GM12878 (cell line): ENCODE measurements around the gene ZMIZ2. TPM values are rescaled to one million over a fixed set of nuclear protein-coding genes. Genes with fewer than 3 reads are reported as not detected.

Experiments
- ATAC-seq: fragments of 200-7000 bp; cut with Tn5 transposase; 3 replicates; pipeline ENCODE4 v1.9.1; 2020; ENCODE audit warnings: mild to moderate bottlenecking, moderate library complexity
- BruUV-seq: library from RNA; stranded (reverse); fragments of 400-500 nt; replicated peaks from 2 replicates; lab custom pipeline; 2021; lab: Mats Ljungman, UMichigan
- CTCF ChIA-PET: fragments of 300-600 bp; sonication (Branson Sonifier 250); formaldehyde crosslinking; extraction: SDS; loops from one replicate; lab custom pipeline; 2021; ENCODE audit warnings: inconsistent platforms; lab: Yijun Ruan, JAX
- POLR2A ChIA-PET: fragments of 350-600 bp; formaldehyde crosslinking; extraction: SDS; loops from one replicate; lab custom pipeline; 2021; ENCODE audit warnings: inconsistent platforms; lab: Charles Lee
- RAD21 ChIA-PET: fragments of 300-600 bp; sonication (Branson Sonifier 250); formaldehyde crosslinking; loops from one replicate; lab custom pipeline; 2023; ENCODE audit warnings: antibody characterized with exemption; ENCODE audit not compliant: unreplicated experiment; lab: Charles Lee
- SMC1A ChIA-PET: fragments of 300-600 bp; sonication (Branson Sonifier 250); formaldehyde crosslinking; loops from one replicate; lab custom pipeline; 2023; ENCODE audit not compliant: unreplicated experiment, uncharacterized antibody; lab: Charles Lee
- DNase-seq: peaks from one replicate; pipeline ENCODE4 v3.0.0-alpha.2; 2011; ENCODE audit warnings: low read depth, low spot score
- FAIRE-seq: peaks from 3 replicates; lab custom pipeline; 2011; peaks lifted over from hg19 to GRCh38; lab: Jason Lieb, UNC
- H2AFZ ChIP-seq: 2 replicates; pipeline ENCODE4 v1.6.0; 2011; ENCODE audit warnings: low read depth, low read length, control low read depth; ENCODE audit not compliant: control insufficient read depth
- H3K27ac ChIP-seq: 2 replicates; pipeline ENCODE4 v1.5.1; 2011; ENCODE audit warnings: control low read depth; ENCODE audit not compliant: control insufficient read depth, insufficient read depth
- H3K27me3 ChIP-seq, 2 experiments: replicated peaks in 1 of 2; 2 replicates each; pipeline versions ENCODE4 v1.6.0 to v1.6.1; 2011; ENCODE audit warnings: low read length in 1 of 2; ENCODE audit not compliant: control insufficient read depth in 2 of 2, insufficient read depth in 2 of 2
- H3K36me3 ChIP-seq, 2 experiments: 2 replicates each; pipeline ENCODE4 v1.5.1; 2011; ENCODE audit warnings: low read length in 1 of 2; ENCODE audit not compliant: control insufficient read depth in 2 of 2, insufficient read depth in 2 of 2
- H3K4me1 ChIP-seq: 2 replicates; pipeline ENCODE4 v1.6.1; 2011; ENCODE audit warnings: mild to moderate bottlenecking, low read length, moderate library complexity, mixed read lengths; ENCODE audit not compliant: control insufficient read depth, insufficient read depth
- H3K4me2 ChIP-seq: 2 replicates; pipeline ENCODE4 v1.6.0; 2011; ENCODE audit warnings: control low read depth; ENCODE audit not compliant: control insufficient read depth, insufficient read depth
- H3K4me3 ChIP-seq: fragments of 200-600 bp; sonication (generic); 2 replicates; pipeline ENCODE4 v1.5.1; 2016
- H3K79me2 ChIP-seq: 2 replicates; pipeline ENCODE4 v1.6.0; 2011; ENCODE audit warnings: low read length; ENCODE audit not compliant: control insufficient read depth, insufficient read depth
- H3K9ac ChIP-seq: 2 replicates; pipeline ENCODE4 v1.8.0; 2011; ENCODE audit warnings: low read length, control low read depth, mixed read lengths; ENCODE audit not compliant: control insufficient read depth, insufficient read depth
- H3K9me3 ChIP-seq: replicated peaks from 3 replicates; pipeline ENCODE4 v1.5.1; 2011; ENCODE audit warnings: mild to moderate bottlenecking, low read length; ENCODE audit not compliant: control insufficient read depth, insufficient read depth
- H4K20me1 ChIP-seq: 2 replicates; pipeline ENCODE4 v1.6.0; 2011; ENCODE audit not compliant: control insufficient read depth, insufficient read depth
- ATF7 ChIP-seq: fragments of 450-650 bp; IDR thresholded peaks from 2 replicates; pipeline ENCODE4 v1.6.1; 2016; ENCODE audit warnings: low read depth, mild to moderate bottlenecking
- BMI1 ChIP-seq: fragments of 450-650 bp; IDR thresholded peaks from 2 replicates; pipeline ENCODE4 v1.6.1; 2016; ENCODE audit warnings: mild to moderate bottlenecking, moderate library complexity, borderline replicate concordance
- CBFB ChIP-seq: IDR thresholded peaks from 2 replicates; pipeline ENCODE4 v1.6.1; 2016; ENCODE audit warnings: antibody characterized with exemption, low read depth
- FOXM1 ChIP-seq: IDR thresholded peaks from 2 replicates; pipeline ENCODE4 v1.6.1; 2012; ENCODE audit warnings: low read depth, mild to moderate bottlenecking, inconsistent platforms, low read length, moderate library complexity
- GATAD2B ChIP-seq: fragments of 450-650 bp; conservative IDR thresholded peaks from 2 replicates; pipeline ENCODE4 v1.6.1; 2017; ENCODE audit warnings: low read depth, mild to moderate bottlenecking, moderate library complexity
- HCFC1 ChIP-seq: fragments of 150-350 bp; IDR thresholded peaks from 2 replicates; pipeline ENCODE4 v1.6.1; 2014; ENCODE audit warnings: low read length
- LARP7 ChIP-seq: fragments of 450-650 bp; IDR thresholded peaks from 2 replicates; pipeline ENCODE4 v1.6.1; 2017; ENCODE audit warnings: mild to moderate bottlenecking
- MTA3 ChIP-seq: IDR thresholded peaks from 2 replicates; pipeline ENCODE4 v1.6.1; 2012; ENCODE audit warnings: low read length, inconsistent platforms, borderline replicate concordance
- NRF1 ChIP-seq: conservative IDR thresholded peaks from 2 replicates; pipeline ENCODE4 v1.6.1; 2011; ENCODE audit warnings: mild to moderate bottlenecking, low read depth, low read length, improper control_type of control experiment
- POLR2AphosphoS5 ChIP-seq: IDR thresholded peaks from 2 replicates; pipeline ENCODE4 v1.6.1; 2011; ENCODE audit warnings: mild to moderate bottlenecking, low read length, inconsistent platforms
- SIN3A ChIP-seq: IDR thresholded peaks from 2 replicates; pipeline ENCODE4 v1.6.1; 2012; ENCODE audit warnings: low read depth, low read length, improper control_type of control experiment
- SIX5 ChIP-seq: IDR thresholded peaks from 2 replicates; pipeline ENCODE4 v1.6.1; 2011; ENCODE audit warnings: mild to moderate bottlenecking, low read depth, low read length, moderate library complexity; ENCODE audit not compliant: severe bottlenecking
- SMAD5 ChIP-seq: IDR thresholded peaks from 2 replicates; pipeline ENCODE4 v1.6.1; 2016; ENCODE audit warnings: antibody characterized with exemption, low read depth
- SRF ChIP-seq, 2 experiments: IDR thresholded peaks; 2 replicates each; pipeline ENCODE4 v1.6.1; 2011; ENCODE audit warnings: low read depth in 2 of 2, low read length in 2 of 2, mild to moderate bottlenecking in 1 of 2, moderate library complexity in 1 of 2
- TCF12 ChIP-seq: IDR thresholded peaks from 2 replicates; pipeline ENCODE4 v1.6.1; 2011; ENCODE audit warnings: low read depth, mild to moderate bottlenecking, low read length
- ZNF622 ChIP-seq: fragments of 450-650 bp; IDR thresholded peaks from 2 replicates; pipeline ENCODE4 v1.6.1; 2017; ENCODE audit warnings: mild to moderate bottlenecking, inconsistent platforms
- WGBS: methylation state at CpG from one replicate; pipeline ENCODE4 v1.1.6; 2016; ENCODE audit warnings: low lambda C conversion rate; ENCODE audit not compliant: insufficient replicate concordance, insufficient coverage; ENCODE audit errors: missing lambda C conversion rate; 5-methylcytosine and 5-hydroxymethylcytosine counted together
- in situ Hi-C: fragments of 300-500 bp; cut with MboI; formaldehyde crosslinking; loops from 9 replicates; pipeline ENCODE4 v1.14.3; 2018; ENCODE audit warnings: mixed read lengths
- intact Hi-C: fragments of 100-400 bp; cut with micrococcal nuclease; formaldehyde crosslinking; loops from one replicate; pipeline ENCODE4 v1.14.2; 2022; ENCODE audit not compliant: unreplicated experiment
- polyA plus RNA-seq, 11 experiments: library from polyadenylated mRNA; depleted of rRNA in 4 of 11; unstranded in 6 of 11; stranded (reverse) in 5 of 11; fragments of >200 nt; fragmentation: Nextera tagmentation in 4 of 11; fragmentation: Illumina TruSeq in 1 of 11; extraction: Ambion mirVana in 4 of 11; extraction: Trizol in 1 of 11; gene quantifications; 1 replicate in 1 of 11; 2 replicates in 10 of 11; pipeline versions ENCODE4 v1.2.1 to v1.2.3, GENCODE V29; 2011 to 2016; ENCODE audit warnings: inconsistent platforms in 2 of 11, missing spikeins in 2 of 11, low read depth in 1 of 11
- total RNA-seq, 4 experiments: library from RNA; depleted of rRNA in 3 of 4; stranded (reverse); fragments of >200 nt in 3 of 4; fragmentation: Illumina TruSeq in 1 of 4; extraction: Trizol in 1 of 4; gene quantifications; 2 replicates each; pipeline versions ENCODE4 v1.2.1 to v1.2.3, GENCODE V29; 2013 to 2021
- TF ChIP-seq, protein P1 (sequence below): fragments of 450-650 bp; IDR thresholded peaks from 2 replicates; pipeline ENCODE4 v1.6.1; 2017; ENCODE audit warnings: mild to moderate bottlenecking, moderate library complexity
- TF ChIP-seq, protein P2 (sequence below): IDR thresholded peaks from 2 replicates; pipeline ENCODE4 v1.6.1; 2011; ENCODE audit warnings: borderline replicate concordance, low read depth, mild to moderate bottlenecking, moderate library complexity, low read length; ENCODE audit not compliant: insufficient read depth, poor library complexity, severe bottlenecking

ZMIZ2 gene
- total and polyA plus RNA-seq, 10 of the 15 experiments (the other 5 are each of a cell fraction or from before 2014, with no cell fraction given): 0.71 to 158 (median 17.0) TPM

DNA sequence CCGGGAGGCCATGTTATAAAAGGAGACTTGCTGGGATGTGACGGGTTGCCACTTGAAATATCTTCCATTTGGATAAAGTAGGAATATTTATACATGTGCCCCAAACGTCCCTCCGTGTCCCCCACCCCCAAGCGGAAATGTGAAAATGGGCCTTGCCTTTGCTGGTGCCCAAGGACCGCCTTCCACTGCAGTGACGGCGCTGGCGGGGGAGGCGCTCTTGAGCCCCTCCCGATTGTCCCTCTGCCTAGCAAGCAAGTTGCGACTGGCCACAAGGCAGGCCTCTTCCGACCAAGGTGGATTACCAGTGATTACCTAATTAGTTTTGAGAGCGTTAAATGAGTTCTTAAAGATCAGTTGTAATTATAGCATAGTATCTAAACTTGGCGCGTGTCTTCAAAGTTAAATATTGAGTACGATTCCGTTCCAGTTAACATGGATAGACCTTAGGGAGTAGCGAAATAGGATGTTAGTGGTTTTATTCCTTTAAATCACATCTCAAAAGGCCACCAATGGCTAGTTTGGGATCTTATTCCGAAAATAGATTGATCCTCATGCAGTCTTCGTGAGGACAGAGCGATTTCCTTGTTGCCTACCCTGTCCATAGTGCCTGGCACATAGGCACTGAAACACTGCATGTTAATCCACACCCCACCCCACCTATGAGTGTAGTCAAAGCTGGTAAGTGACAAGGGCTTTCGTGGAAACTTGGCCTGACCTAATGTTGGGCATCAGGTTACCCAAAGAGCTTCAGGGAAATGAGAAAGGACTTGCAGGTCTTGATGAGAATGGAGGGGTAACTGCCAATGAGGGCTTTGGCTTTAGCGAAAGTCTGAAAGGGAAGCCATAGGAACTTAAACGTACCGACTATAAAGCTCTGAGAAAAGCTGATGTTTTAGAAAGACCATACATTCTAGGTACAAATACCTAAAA, 48.9 kb downstream of the ZMIZ2 start:
- Histone ChIP-seq H3K27me3 (no peaks in the 10 kb centered on the region), H3K9ac (peak overlapping the region; percentile 100), H3K36me3 (peaks cover 11 to 39% of the 10 kb centered on the region in 2 experiments), H3K4me1 (peaks cover 3% of the 10 kb centered on the region), H3K27ac (peak overlapping the region; percentile 99), H3K4me3 (peak overlapping the region; percentile 96), H3K9me3 (no peaks in the 10 kb centered on the region), H3K79me2 (peaks cover 51% of the 10 kb centered on the region), H4K20me1 (peaks cover 7% of the 10 kb centered on the region), H3K4me2 (peak overlapping the region; percentile 96), H2AFZ (peak overlapping the region; percentile 67)
- FAIRE-seq (peak; percentile 70), DNase-seq (no peak), ATAC-seq (peak; percentile 77)
- SMC1A ChIA-PET: interaction anchor here (0.6 to 2.1 kb wide), 22 partner anchors 10 to 217 kb away, joined by 3 to 13 read pairs (median 4); partner anchors contain the start of gene OGDH
- CTCF ChIA-PET: interaction anchor here (0.6 to 3.1 kb wide), 17 partner anchors 11 to 338 kb away, joined by 3 to 19 read pairs (median 4); no protein-coding TSS in a partner anchor
- in situ Hi-C loops: no loop called here
- BruUV-seq: TSS peak; percentile 68
- RAD21 ChIA-PET: interaction anchor here (1.0 to 2.4 kb wide), 12 partner anchors 27 to 339 kb away, joined by 3 to 20 read pairs (median 4); partner anchors contain the start of genes H2AZ2 and OGDH
- POLR2A ChIA-PET: interaction anchor here (0.5 to 3.1 kb wide), 18 partner anchors 10 to 457 kb away, joined by 3 to 36 read pairs (median 4); partner anchors contain the start of genes DDX56, H2AZ2 and TMED4
- 2% methylated on average over 26 of the region's 26 CpGs for WGBS
- intact Hi-C loops: loop anchor here (1.0 to 5.0 kb wide), 3 partner anchors 46 to 215 kb away; partner anchors contain the start of genes OGDH and TMED4
- TF ChIP-seq BMI1 (0 out of 2 replicates have a peak, but pooled peaks have one; percentile 24), FOXM1 (0 out of 2 replicates have a peak, but pooled peaks have one; percentile 10), ZNF622 (no peak), MTA3 (peak; percentile 76; the same call in 1 of the 2 replicates), SRF (IDR thresholded peaks at IDR 0.05; ENCODE audit: low read depth in 2 of 2, low read length in 2 of 2) (peak; percentile 95 to 98), TCF12 (0 out of 2 replicates have a peak, but pooled peaks have one; percentile 33), CBFB (no peak), NRF1 (no peak), SIX5 (peak; percentile 11), SIN3A (0 out of 2 replicates have a peak, but pooled peaks have one; percentile 43), ATF7 (peak; percentile 45; the same call in 1 of the 2 replicates), HCFC1 (peak; percentile 42; the same call in 1 of the 2 replicates), POLR2AphosphoS5 (peak; percentile 89), LARP7 (0 out of 2 replicates have a peak, but pooled peaks have one; percentile 47), GATAD2B (no peak), SMAD5 (peak; percentile 87)
- TF ChIP-seq, protein P1, sequence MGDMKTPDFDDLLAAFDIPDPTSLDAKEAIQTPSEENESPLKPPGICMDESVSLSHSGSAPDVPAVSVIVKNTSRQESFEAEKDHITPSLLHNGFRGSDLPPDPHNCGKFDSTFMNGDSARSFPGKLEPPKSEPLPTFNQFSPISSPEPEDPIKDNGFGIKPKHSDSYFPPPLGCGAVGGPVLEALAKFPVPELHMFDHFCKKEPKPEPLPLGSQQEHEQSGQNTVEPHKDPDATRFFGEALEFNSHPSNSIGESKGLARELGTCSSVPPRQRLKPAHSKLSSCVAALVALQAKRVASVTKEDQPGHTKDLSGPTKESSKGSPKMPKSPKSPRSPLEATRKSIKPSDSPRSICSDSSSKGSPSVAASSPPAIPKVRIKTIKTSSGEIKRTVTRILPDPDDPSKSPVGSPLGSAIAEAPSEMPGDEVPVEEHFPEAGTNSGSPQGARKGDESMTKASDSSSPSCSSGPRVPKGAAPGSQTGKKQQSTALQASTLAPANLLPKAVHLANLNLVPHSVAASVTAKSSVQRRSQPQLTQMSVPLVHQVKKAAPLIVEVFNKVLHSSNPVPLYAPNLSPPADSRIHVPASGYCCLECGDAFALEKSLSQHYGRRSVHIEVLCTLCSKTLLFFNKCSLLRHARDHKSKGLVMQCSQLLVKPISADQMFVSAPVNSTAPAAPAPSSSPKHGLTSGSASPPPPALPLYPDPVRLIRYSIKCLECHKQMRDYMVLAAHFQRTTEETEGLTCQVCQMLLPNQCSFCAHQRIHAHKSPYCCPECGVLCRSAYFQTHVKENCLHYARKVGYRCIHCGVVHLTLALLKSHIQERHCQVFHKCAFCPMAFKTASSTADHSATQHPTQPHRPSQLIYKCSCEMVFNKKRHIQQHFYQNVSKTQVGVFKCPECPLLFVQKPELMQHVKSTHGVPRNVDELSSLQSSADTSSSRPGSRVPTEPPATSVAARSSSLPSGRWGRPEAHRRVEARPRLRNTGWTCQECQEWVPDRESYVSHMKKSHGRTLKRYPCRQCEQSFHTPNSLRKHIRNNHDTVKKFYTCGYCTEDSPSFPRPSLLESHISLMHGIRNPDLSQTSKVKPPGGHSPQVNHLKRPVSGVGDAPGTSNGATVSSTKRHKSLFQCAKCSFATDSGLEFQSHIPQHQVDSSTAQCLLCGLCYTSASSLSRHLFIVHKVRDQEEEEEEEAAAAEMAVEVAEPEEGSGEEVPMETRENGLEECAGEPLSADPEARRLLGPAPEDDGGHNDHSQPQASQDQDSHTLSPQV: no peak
- TF ChIP-seq, protein P2, sequence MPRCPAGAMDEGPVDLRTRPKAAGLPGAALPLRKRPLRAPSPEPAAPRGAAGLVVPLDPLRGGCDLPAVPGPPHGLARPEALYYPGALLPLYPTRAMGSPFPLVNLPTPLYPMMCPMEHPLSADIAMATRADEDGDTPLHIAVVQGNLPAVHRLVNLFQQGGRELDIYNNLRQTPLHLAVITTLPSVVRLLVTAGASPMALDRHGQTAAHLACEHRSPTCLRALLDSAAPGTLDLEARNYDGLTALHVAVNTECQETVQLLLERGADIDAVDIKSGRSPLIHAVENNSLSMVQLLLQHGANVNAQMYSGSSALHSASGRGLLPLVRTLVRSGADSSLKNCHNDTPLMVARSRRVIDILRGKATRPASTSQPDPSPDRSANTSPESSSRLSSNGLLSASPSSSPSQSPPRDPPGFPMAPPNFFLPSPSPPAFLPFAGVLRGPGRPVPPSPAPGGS: no peak
